ENCODE data around the gene VDR. TPM values are rescaled to one million over a fixed set of nuclear protein-coding genes. Genes with fewer than 3 reads are reported as not detected.

The VDR gene
- total RNA-seq, 2 donors from 2014 or later: 124 to 140 TPM

DNA sequence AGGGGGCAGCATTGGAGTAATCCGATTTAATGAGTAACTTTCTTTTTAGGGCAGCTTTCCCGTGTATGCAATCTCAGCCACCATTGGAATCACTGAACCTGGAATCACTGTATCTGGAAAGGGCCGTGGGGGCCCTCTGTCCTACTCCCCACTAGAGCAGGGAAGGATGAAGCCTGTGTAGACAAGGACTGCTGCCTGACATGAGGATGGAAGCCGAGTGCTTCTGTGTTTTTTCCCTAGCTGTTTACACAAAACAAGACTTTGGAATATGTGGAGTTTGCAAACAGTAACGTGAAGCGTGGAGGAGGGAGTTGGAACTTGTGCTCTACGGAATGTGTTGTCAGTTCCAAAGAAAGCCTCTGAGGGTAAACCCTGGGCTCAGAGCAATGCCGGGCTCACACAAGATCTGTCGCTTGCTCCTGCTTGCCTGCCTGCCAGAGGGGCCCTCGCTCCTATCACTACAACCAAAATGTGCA, 52.7 kb downstream of the VDR start:
- Histone ChIP-seq H3K36me3 (no peaks in the 10 kb centered on the region), H3K4me1 (no peaks in the 10 kb centered on the region), H3K9me3 (no peaks in the 10 kb centered on the region), H3K27me3 (no peaks in the 10 kb centered on the region), H3K4me3 (no peak overlapping the region), H3K9ac (ENCODE audit: low read depth in 2 of 2, low read length in 2 of 2) (no peak overlapping the region), H3K27ac (no peak overlapping the region)
- TF ChIP-seq, protein P1, sequence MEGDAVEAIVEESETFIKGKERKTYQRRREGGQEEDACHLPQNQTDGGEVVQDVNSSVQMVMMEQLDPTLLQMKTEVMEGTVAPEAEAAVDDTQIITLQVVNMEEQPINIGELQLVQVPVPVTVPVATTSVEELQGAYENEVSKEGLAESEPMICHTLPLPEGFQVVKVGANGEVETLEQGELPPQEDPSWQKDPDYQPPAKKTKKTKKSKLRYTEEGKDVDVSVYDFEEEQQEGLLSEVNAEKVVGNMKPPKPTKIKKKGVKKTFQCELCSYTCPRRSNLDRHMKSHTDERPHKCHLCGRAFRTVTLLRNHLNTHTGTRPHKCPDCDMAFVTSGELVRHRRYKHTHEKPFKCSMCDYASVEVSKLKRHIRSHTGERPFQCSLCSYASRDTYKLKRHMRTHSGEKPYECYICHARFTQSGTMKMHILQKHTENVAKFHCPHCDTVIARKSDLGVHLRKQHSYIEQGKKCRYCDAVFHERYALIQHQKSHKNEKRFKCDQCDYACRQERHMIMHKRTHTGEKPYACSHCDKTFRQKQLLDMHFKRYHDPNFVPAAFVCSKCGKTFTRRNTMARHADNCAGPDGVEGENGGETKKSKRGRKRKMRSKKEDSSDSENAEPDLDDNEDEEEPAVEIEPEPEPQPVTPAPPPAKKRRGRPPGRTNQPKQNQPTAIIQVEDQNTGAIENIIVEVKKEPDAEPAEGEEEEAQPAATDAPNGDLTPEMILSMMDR (IDR thresholded peaks at IDR 0.05): no peak
- intact Hi-C loops (cut with DNase I): no loop called here
- DNase-seq: no peak

DNA sequence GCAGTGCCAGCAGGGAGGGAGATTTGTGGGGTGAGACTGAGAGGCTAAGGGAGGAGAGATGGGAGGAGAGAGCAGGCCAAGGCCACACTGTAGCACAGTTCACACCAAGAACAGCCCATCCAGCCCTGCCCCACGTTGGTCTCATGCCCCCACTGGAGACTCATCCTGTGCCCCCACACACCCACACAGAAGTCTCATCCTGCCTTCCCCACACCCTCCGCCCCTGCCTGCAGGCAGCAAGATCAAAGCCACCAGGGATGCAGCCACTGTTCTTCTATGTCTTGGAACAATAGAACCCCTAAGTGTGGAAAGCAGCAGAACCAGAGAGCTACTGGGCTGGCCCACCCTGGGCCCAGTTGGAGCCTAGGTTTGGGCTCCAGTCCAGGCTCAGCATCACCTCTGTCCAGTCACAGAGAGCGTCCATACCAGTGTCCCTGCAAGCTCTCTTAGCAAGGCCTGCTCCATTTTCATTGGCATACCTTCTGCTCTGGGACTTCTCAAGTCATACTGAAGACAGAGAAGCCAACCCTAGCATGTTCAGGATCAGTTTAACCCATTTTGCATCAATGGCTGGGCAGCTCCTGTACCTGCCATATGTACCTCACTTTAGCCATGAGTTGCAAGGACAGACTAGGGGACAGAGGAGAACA, 53.4 kb downstream of the VDR start:
- Histone ChIP-seq H3K4me3 (no peak overlapping the region), H3K9ac (ENCODE audit: low read depth in 2 of 2, low read length in 2 of 2) (no peak overlapping the region), H3K9me3 (no peaks in the 10 kb centered on the region), H3K27me3 (no peaks in the 10 kb centered on the region), H3K27ac (no peak overlapping the region), H3K4me1 (no peaks in the 10 kb centered on the region), H3K36me3 (no peaks in the 10 kb centered on the region)
- no peak for DNase-seq
- TF ChIP-seq, protein P1 (IDR thresholded peaks at IDR 0.05): no peak
- intact Hi-C loops (cut with DNase I): no loop called here

DNA sequence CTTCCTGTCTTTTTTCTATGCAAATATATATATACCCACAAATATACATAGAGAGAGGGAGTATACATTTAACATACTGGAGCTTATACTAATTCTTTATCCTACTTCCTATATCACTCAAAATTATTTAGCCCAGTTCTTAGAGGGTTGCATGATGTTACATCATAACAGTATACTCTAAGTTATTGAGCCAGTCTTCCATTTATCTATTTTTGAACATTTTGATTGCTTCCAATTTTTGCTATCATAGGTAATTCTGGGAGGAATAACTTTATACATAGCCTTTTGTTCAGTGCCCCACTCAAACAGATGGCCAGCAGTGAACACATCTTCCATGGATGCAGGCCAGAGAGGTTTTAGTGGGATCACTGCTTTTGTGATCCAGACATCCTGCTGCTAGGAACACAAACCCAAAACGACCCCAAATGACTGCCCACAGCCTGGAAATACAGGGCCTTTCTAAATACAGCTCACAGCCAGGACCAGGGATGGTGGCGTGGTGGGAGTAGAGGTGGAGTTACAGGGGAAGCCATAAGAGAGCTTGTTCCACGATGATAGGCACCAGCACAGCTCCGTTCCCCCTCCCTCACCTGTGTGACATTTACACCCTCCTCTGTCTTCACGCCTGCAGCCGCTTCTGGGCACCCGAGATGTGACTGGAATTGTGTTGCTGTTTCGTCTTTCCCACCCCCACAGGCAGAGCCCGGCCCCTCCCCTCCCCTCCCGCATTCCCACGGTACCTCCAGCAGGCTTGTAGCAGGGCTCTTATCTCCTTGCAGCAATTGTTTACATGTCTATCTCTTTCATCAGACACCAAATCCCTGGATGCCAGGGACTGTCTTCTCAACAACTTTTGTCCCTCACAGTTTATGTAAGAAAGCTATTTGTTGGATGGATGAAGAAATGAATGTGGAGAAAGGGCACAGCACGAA, 54.4 kb downstream of the VDR start:
- intact Hi-C loops (cut with DNase I): no loop called here
- Histone ChIP-seq H3K9ac (ENCODE audit: low read depth in 2 of 2, low read length in 2 of 2) (no peak overlapping the region), H3K36me3 (no peaks in the 10 kb centered on the region), H3K4me3 (no peak overlapping the region), H3K4me1 (no peaks in the 10 kb centered on the region), H3K27me3 (no peaks in the 10 kb centered on the region), H3K9me3 (no peaks in the 10 kb centered on the region), H3K27ac (no peak overlapping the region)
- TF ChIP-seq, protein P1 (IDR thresholded peaks at IDR 0.05): no peak
- no peak for DNase-seq

DNA sequence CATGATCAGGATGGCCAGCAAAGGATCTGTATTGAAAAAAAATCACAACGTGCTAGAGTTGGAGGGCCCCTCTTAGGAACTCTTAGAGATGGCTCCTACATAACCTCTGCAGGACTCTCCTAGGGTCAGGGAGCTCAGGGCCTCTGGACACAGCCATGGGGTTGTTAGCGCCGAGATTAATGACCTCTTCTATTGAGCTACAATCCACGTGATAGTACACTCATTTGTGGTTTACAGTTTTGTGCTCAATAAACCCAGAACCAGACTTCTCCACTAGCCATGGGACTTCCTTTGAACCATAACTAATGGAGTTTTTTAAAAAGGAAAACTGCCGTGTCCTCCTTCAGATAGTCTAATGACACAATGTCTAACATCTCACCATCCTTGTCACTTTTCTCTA, 55.5 kb downstream of the VDR start:
- no peak for DNase-seq

DNA sequence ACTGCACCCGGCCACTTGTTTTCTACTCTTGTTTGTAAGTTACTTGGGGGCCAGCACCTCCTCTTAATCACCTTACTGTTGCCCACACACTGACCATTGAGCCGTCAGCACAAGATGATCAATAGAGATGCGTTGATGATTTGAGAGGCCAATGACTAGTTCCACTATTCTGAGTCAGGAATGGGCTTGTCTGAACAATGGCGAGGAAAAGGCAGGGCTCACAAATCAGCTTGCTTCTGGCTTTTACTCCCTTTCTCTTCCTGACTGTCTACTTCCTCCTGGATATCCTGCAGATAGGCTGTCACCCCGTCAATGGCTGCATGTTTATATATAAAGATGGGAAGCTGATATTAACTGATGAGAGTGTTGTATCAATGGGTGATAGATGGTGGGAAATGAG, 55.9 kb downstream of the VDR start:
- no peaks in the 10 kb centered on the region for H3K36me3 ChIP-seq
- DNase-seq: no peak
- no peaks in the 10 kb centered on the region for H3K27me3 ChIP-seq
- intact Hi-C loops (cut with DNase I): no loop called here
- H3K9me3 ChIP-seq: no peaks in the 10 kb centered on the region
- TF ChIP-seq, protein P1 (IDR thresholded peaks at IDR 0.05): no peak
- no peak overlapping the region for H3K9ac ChIP-seq (ENCODE audit: low read depth in 2 of 2, low read length in 2 of 2)
- H3K4me1 ChIP-seq: no peaks in the 10 kb centered on the region
- no peak overlapping the region for H3K4me3 ChIP-seq
- no peak overlapping the region for H3K27ac ChIP-seq

More for the DNA sequence above, 55.5 kb downstream of the VDR start:
- Histone ChIP-seq H3K4me1 (no peaks in the 10 kb centered on the region), H3K4me3 (no peak overlapping the region), H3K27me3 (no peaks in the 10 kb centered on the region), H3K9me3 (no peaks in the 10 kb centered on the region), H3K9ac (ENCODE audit: low read depth in 2 of 2, low read length in 2 of 2) (no peak overlapping the region), H3K27ac (no peak overlapping the region), H3K36me3 (no peaks in the 10 kb centered on the region)
- TF ChIP-seq, protein P1 (IDR thresholded peaks at IDR 0.05): no peak
- intact Hi-C loops (cut with DNase I): no loop called here
